Measurements from ENCODE around the gene ARHGAP28. TPM values are rescaled to one million over a fixed set of nuclear protein-coding genes. Genes with fewer than 3 reads are reported as not detected.
"Not testable (repeated sequence)": the region's sequence is repeated elsewhere in the genome, so short reads cannot be mapped to it uniquely, and the experiment has no call there.

Gene ARHGAP28
- total RNA-seq, 1 experiment from 2014 or later, result 0.37 TPM

GRCh38 chr18:6928359-6928758, 198.8 kb downstream of the ARHGAP28 start:
- DNase-seq (ENCODE audit: low read depth), result no peak

GRCh38 chr18:6929370-6930102, 200.0 kb downstream of the ARHGAP28 start:
- peak; percentile 27 for DNase-seq (ENCODE audit: low read depth)

- no peak for DNase-seq (ENCODE audit: low read depth)
These were observed 205.3 kb downstream of the ARHGAP28 start for GRCh38 chr18:6934859-6935258.

GRCh38 chr18:6938003-6938402, 208.5 kb downstream of the ARHGAP28 start:
- DNase-seq (ENCODE audit: low read depth), result no peak

GRCh38 chr18:6938403-6938802, 208.9 kb downstream of the ARHGAP28 start:
- not testable (repeated sequence) for DNase-seq (ENCODE audit: low read depth)

- DNase-seq (ENCODE audit: low read depth), result no peak
These were observed 210.5 kb downstream of the ARHGAP28 start for GRCh38 chr18:6939972-6940371.

GRCh38 chr18:6940451-6940850, 210.9 kb downstream of the ARHGAP28 start:
- DNase-seq (ENCODE audit: low read depth), result no peak

- DNase-seq (ENCODE audit: low read depth), result no peak
These were observed 212.5 kb downstream of the ARHGAP28 start for GRCh38 chr18:6941996-6942395.

GRCh38 chr18:6942742-6943141, 213.2 kb downstream of the ARHGAP28 start:
- DNase-seq (ENCODE audit: low read depth), result no peak

- no peak for DNase-seq (ENCODE audit: low read depth)
These were observed 213.6 kb downstream of the ARHGAP28 start for GRCh38 chr18:6943143-6943542.

- no peak for DNase-seq (ENCODE audit: low read depth)
These were observed 218.0 kb downstream of the ARHGAP28 start for GRCh38 chr18:6947338-6948030.

GRCh38 chr18:6948281-6949055, 219.0 kb downstream of the ARHGAP28 start:
- no peak for DNase-seq (ENCODE audit: low read depth)

GRCh38 chr18:6949800-6950586, 220.5 kb downstream of the ARHGAP28 start:
- no peak for DNase-seq (ENCODE audit: low read depth)

- no peak for DNase-seq (ENCODE audit: low read depth)
These were observed 221.1 kb downstream of the ARHGAP28 start for GRCh38 chr18:6950641-6951040.

GRCh38 chr18:6951336-6952090, 222.0 kb downstream of the ARHGAP28 start:
- DNase-seq (ENCODE audit: low read depth), result no peak

- DNase-seq (ENCODE audit: low read depth), result no peak
These were observed 225.0 kb downstream of the ARHGAP28 start for GRCh38 chr18:6954501-6954900.

- DNase-seq (ENCODE audit: low read depth), result no peak
These were observed 225.8 kb downstream of the ARHGAP28 start for GRCh38 chr18:6955304-6955703.

GRCh38 chr18:6956495-6956894, 227.0 kb downstream of the ARHGAP28 start:
- DNase-seq (ENCODE audit: low read depth), result no peak

GRCh38 chr18:6956999-6957398, 227.5 kb downstream of the ARHGAP28 start:
- DNase-seq (ENCODE audit: low read depth), result peak; percentile 36

GRCh38 chr18:6959110-6959509, 229.6 kb downstream of the ARHGAP28 start:
- DNase-seq (ENCODE audit: low read depth), result peak; percentile 90

- DNase-seq (ENCODE audit: low read depth), result no peak
These were observed 230.6 kb downstream of the ARHGAP28 start for GRCh38 chr18:6960124-6960523.
